ENCODE data around the gene ZNF689.

Gene ZNF689

GRCh38 chr16:30562021-30562420 lies 48.2 kb downstream of the ZNF689 start:
- no peak for DNase-seq (ENCODE audit: low read depth in 2 of 2)

GRCh38 chr16:30561089-30561816 lies 48.9 kb downstream of the ZNF689 start:
- no peak for DNase-seq (ENCODE audit: low read depth in 2 of 2)

GRCh38 chr16:30559690-30560089 lies 50.5 kb downstream of the ZNF689 start:
- DNase-seq (ENCODE audit: low read depth in 2 of 2) = no peak

- DNase-seq (ENCODE audit: low read depth in 2 of 2) = no peak
Observed at GRCh38 chr16:30558789-30559377, 51.3 kb downstream of the ZNF689 start.

- peak; percentile 90 to 92 for DNase-seq (ENCODE audit: low read depth in 2 of 2)
Observed at GRCh38 chr16:30557957-30558788, 52.0 kb downstream of the ZNF689 start, which contains the start of gene ZNF764. Gene ZNF764, minus strand, starts transcription at chr16:30558374. Its CDS starts 192 bp downstream, at chr16:30558182.

- DNase-seq (ENCODE audit: low read depth in 2 of 2) = no peak
Observed at GRCh38 chr16:30557707-30557956, 52.6 kb downstream of the ZNF689 start.

- DNase-seq (ENCODE audit: low read depth in 2 of 2) = no peak
Observed at GRCh38 chr16:30556125-30556473, 54.1 kb downstream of the ZNF689 start.

GRCh38 chr16:30555315-30556124 lies 54.7 kb downstream of the ZNF689 start:
- no peak for DNase-seq (ENCODE audit: low read depth in 2 of 2)

GRCh38 chr16:30554557-30555314 lies 55.5 kb downstream of the ZNF689 start:
- DNase-seq (ENCODE audit: low read depth in 2 of 2) = no peak

- no peak for DNase-seq (ENCODE audit: low read depth in 2 of 2)
Observed at GRCh38 chr16:30553393-30553899, 56.7 kb downstream of the ZNF689 start.

- no peak for DNase-seq (ENCODE audit: low read depth in 2 of 2)
Observed at GRCh38 chr16:30552956-30553355, 57.2 kb downstream of the ZNF689 start.
